IPS DF 6.9 (cell line): ENCODE results near the gene CTSG.

Experiments used
- DNase-seq: peaks from one replicate; pipeline ENCODE4 v3.0.0-alpha.2; 2013; ENCODE audit warnings: low read depth, low spot score
- H3K27ac ChIP-seq: one replicate; pipeline ENCODE4 v1.5.1; 2013; ENCODE audit warnings: low read length, control low read depth
- H3K27me3 ChIP-seq: 2 replicates; pipeline ENCODE4 v1.6.1; 2013; ENCODE audit warnings: mild to moderate bottlenecking, low read length; ENCODE audit not compliant: control insufficient read depth, insufficient read depth
- H3K36me3 ChIP-seq: 2 replicates; pipeline ENCODE4 v1.6.1; 2013; ENCODE audit warnings: low read length; ENCODE audit not compliant: control insufficient read depth, insufficient read depth
- H3K4me1 ChIP-seq: 2 replicates; pipeline ENCODE4 v1.6.1; 2013; ENCODE audit warnings: low read length; ENCODE audit not compliant: control insufficient read depth, insufficient read depth
- H3K4me3 ChIP-seq: 2 replicates; pipeline ENCODE4 v1.5.1; 2013; ENCODE audit warnings: mild to moderate bottlenecking, low read length
- H3K9me3 ChIP-seq: 2 replicates; pipeline ENCODE4 v1.6.1; 2013; ENCODE audit warnings: low read length, inconsistent platforms; ENCODE audit not compliant: control insufficient read depth, insufficient read depth
- WGBS: extraction: QIAGEN DNeasy Blood & Tissue Kit; methylation state at CpG from one replicate; pipeline ENCODE4 v1.1.7; 2013; ENCODE audit warnings: mixed read lengths, missing lambda C conversion rate; ENCODE audit not compliant: insufficient read length, insufficient coverage; 5-methylcytosine and 5-hydroxymethylcytosine counted together

The CTSG gene, protein sequence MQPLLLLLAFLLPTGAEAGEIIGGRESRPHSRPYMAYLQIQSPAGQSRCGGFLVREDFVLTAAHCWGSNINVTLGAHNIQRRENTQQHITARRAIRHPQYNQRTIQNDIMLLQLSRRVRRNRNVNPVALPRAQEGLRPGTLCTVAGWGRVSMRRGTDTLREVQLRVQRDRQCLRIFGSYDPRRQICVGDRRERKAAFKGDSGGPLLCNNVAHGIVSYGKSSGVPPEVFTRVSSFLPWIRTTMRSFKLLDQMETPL

GRCh38 chr14:24576182-24576581 lies at the start of gene CTSG:
TSS of gene CTSG (minus strand) at chr14:24576250. CDS start at chr14:24576223, 27 bp downstream.
- Histone ChIP-seq H3K4me1 (no peaks in the 10 kb centered on the region), H3K27me3 (no peaks in the 10 kb centered on the region), H3K36me3 (no peaks in the 10 kb centered on the region), H3K27ac (no peak within 1 kb of the TSS), H3K9me3 (no peaks in the 10 kb centered on the region), H3K4me3 (no peak within 1 kb of the TSS)
- WGBS, result no CpG with 5 or more reads among the region's 3 CpGs
- DNase-seq, result no peak

- no peaks in the 10 kb centered on the region for H3K9me3 ChIP-seq
- no peak overlapping the region for H3K4me3 ChIP-seq
- no CpG with 5 or more reads among the region's 2 CpGs for WGBS
- no peak for DNase-seq
- no peaks in the 10 kb centered on the region for H3K27me3 ChIP-seq
- H3K27ac ChIP-seq, result no peak overlapping the region
- H3K36me3 ChIP-seq, result no peaks in the 10 kb centered on the region
- H3K4me1 ChIP-seq, result no peaks in the 10 kb centered on the region
Observed at GRCh38 chr14:24613747-24614146, 37.7 kb upstream of the CTSG start.

- Histone ChIP-seq H3K27ac (no peak overlapping the region), H3K36me3 (no peaks in the 10 kb centered on the region), H3K9me3 (no peaks in the 10 kb centered on the region), H3K4me1 (no peaks in the 10 kb centered on the region), H3K27me3 (no peaks in the 10 kb centered on the region), H3K4me3 (no peak overlapping the region)
- WGBS, result no CpG with 5 or more reads among the region's 1 CpG
- no peak for DNase-seq
Observed at GRCh38 chr14:24613241-24613640, 37.2 kb upstream of the CTSG start.

DNA sequence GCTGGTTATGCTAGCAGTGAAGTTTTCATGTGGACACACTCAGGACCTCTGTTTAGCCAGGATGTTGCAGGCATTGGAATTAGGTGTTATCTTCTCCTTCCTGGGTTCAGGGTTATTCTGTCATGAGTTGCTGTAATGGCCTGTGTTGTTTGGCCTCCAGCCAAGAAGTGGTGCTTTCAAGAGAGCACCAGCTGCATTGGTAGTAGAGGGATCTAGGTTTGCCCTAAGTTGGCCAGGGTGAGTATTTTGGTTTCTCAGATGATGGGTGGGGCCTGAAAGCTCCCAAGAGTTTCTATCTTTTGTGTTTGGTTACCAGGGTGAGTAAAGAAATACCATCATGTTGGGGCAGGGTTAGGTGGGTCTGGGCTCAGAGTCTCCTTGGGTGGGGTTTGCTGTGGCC lies 36.1 kb upstream of the CTSG start:
- Histone ChIP-seq H3K4me3 (no peak overlapping the region), H3K9me3 (no peaks in the 10 kb centered on the region), H3K27me3 (no peaks in the 10 kb centered on the region), H3K4me1 (no peaks in the 10 kb centered on the region), H3K36me3 (no peaks in the 10 kb centered on the region), H3K27ac (no peak overlapping the region)
- no peak for DNase-seq

DNA sequence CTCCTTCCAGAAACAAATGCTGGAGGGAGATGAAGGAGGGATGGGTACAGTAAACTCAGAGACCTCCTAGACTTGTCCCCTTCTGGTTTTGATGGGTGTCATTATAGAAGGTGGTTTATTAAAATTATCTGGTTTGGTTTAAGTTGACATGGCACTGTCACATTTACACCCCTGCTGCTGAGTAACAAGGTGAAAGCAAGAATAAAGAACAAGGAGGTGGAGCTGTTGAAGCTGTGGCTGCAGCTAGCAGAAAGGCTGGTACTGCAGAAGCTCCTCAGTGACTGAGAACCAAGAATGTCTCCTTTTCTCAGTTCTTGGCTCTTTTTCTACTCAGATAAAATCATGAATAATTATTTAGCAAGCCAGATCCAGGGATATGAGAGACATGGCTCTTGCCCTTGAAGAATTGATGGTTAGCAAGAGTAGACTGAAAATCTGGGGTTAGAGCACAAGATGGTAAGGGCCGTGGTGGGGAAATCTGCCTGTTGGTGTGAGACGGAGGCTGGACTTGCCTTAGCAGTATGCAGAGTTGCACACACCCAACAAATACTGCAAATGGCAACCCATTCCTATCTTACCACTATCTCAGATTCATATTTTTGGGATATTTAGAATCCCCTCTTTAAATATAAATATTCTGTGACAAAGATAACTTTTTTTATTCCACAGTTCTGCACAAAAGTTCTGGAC lies 33.8 kb upstream of the CTSG start, which contains the start of gene GZMH:
Gene GZMH, minus strand, starts transcription at position 31 of the 690 bp plus-strand sequence. CDS start 72 bp downstream, outside the sequence.
- no peaks in the 10 kb centered on the region for H3K9me3 ChIP-seq
- no CpG with 5 or more reads among the region's 2 CpGs for WGBS
- no peaks in the 10 kb centered on the region for H3K36me3 ChIP-seq
- no peak within 1 kb of the TSS for H3K27ac ChIP-seq
- no peaks in the 10 kb centered on the region for H3K4me1 ChIP-seq
- no peaks in the 10 kb centered on the region for H3K27me3 ChIP-seq
- no peak for DNase-seq
- no peak within 1 kb of the TSS for H3K4me3 ChIP-seq

DNA sequence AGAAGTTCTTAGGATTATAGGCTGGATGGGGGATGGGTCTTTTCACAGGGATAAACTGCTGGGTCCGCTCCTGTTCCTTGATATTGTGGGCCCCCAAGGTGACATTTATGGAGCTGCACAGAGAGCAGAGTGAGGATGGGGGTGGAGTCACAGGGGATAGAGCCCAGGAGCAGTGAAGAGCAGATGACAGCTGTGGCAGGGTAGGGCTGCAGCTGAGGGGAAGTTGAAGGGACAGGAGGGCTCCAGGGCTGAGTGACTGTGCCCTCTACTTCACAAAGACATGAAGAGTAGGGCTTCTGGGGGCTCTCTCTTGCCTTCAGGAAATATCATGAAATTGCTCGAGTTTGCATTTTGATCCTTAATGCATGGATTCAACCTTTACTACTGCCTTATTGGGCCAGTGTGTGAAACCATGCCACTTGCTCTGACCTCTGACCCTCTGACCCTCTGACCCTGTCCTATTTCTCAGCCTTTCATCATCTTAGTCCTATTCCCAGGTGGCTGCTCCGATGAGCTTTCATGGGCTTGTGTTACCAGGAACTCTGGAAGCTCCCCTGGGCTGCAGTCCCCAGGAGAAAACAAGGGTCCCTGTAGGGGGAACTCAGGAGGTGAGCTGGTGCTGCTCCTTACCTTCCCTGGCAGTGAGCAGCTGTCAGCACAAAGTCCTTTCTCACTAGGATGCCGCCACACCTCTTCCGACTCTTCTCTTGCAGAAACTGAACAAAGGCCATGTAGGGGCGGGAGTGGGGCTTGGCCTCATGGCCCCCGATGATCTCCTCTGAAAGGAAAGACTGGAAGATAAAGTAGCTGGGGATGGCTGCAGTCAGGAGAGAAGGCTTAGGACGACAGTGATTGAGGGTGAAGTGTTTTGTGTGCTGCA lies 31.8 kb upstream of the CTSG start:
- WGBS, result no CpG with 5 or more reads among the region's 8 CpGs
- Histone ChIP-seq H3K36me3 (no peaks in the 10 kb centered on the region), H3K4me3 (no peak overlapping the region), H3K27ac (no peak overlapping the region), H3K27me3 (no peaks in the 10 kb centered on the region), H3K9me3 (no peaks in the 10 kb centered on the region), H3K4me1 (no peaks in the 10 kb centered on the region)
- DNase-seq, result no peak

DNA sequence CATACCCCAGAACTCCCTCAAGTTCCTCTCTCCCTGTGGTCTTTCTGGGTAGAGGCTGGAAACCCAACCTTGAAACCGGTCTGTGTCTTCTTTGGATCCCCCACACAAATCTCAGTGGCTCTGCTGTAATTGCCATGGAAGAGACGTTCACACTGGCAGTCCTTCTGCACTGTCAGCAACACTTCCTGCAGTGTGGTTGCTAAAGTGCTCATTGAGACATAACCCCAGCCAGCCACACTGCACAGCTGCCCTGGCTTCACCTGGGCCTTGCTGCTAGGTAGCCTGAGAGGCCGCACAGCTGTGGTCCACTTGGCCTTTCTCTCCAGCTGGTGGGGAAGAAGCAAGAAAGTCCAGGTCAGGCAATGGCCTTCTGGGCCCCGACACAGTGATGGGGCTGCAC lies 31.0 kb upstream of the CTSG start:
- Histone ChIP-seq H3K4me1 (no peaks in the 10 kb centered on the region), H3K36me3 (no peaks in the 10 kb centered on the region), H3K27me3 (no peaks in the 10 kb centered on the region), H3K27ac (no peak overlapping the region), H3K9me3 (no peaks in the 10 kb centered on the region), H3K4me3 (no peak overlapping the region)
- no CpG with 5 or more reads among the region's 4 CpGs for WGBS
- no peak for DNase-seq

DNA sequence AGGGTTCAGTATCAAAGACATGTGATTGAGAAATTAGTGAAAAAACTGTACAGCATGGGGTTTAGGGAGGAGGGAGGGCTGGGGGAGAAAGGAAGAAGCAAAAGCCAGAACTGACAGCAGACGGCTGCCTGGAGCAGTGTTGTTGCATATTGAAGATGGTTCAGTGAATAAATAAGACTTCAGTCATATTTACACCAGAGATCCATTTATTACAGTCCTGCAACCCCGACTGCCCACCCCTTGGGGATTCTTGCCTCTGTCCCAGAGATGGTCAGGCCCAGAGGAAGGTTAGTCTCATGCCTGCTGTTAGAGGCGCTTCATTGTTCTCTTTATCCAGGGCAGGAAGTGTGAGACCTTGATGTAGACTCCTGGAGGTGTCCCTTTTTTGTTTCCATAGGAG lies 30.2 kb upstream of the CTSG start:
- no peaks in the 10 kb centered on the region for H3K27me3 ChIP-seq
- no peak for DNase-seq
- no CpG with 5 or more reads among the region's 3 CpGs for WGBS
- H3K36me3 ChIP-seq, result no peaks in the 10 kb centered on the region
- H3K27ac ChIP-seq, result no peak overlapping the region
- no peak overlapping the region for H3K4me3 ChIP-seq
- H3K9me3 ChIP-seq, result no peaks in the 10 kb centered on the region
- no peaks in the 10 kb centered on the region for H3K4me1 ChIP-seq

- Histone ChIP-seq H3K4me3 (no peak overlapping the region), H3K27ac (no peak overlapping the region), H3K36me3 (no peaks in the 10 kb centered on the region), H3K27me3 (no peaks in the 10 kb centered on the region), H3K9me3 (no peaks in the 10 kb centered on the region), H3K4me1 (no peaks in the 10 kb centered on the region)
- peak; percentile 18 for DNase-seq
- WGBS, result no CpG with 5 or more reads among the region's 3 CpGs
Observed at GRCh38 chr14:24605435-24606190, 29.6 kb upstream of the CTSG start.

DNA sequence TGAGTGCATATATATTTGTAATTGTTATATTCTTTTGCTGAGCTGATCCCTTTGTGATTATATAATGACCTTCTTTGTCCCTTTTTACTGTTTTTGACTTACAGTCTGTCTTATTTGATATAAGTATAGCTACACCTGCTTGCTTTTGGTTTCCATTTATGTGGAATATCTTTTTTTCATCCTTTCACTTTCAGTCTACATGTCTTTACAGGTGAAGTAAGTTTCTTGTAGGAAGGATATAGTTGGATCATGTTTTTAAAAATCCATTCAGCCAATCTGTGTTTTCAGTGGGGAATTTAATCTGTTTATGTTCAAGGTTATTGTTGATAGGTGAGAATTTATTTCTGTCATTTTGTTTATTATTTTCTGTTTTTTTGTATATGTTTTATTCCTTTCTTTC lies 21.4 kb upstream of the CTSG start:
- no peak for DNase-seq
- no peaks in the 10 kb centered on the region for H3K27me3 ChIP-seq
- no peaks in the 10 kb centered on the region for H3K9me3 ChIP-seq
- no peaks in the 10 kb centered on the region for H3K36me3 ChIP-seq
- no peaks in the 10 kb centered on the region for H3K4me1 ChIP-seq
- no peak overlapping the region for H3K27ac ChIP-seq
- H3K4me3 ChIP-seq, result no peak overlapping the region
